Measurements from ENCODE around the gene NCKAP5L. TPM values are rescaled to one million over a fixed set of nuclear protein-coding genes. Genes with fewer than 3 reads are reported as not detected.

The NCKAP5L gene
- total and polyA plus RNA-seq, 2 donors (not counting 3 experiments of a cell fraction or from before 2014, with no cell fraction given) = 17.4 to 46.1 TPM

- BruUV-seq (replicated peaks) = no TSS peak
- POLR2A ChIA-PET = no interaction called here
- peaks cover 16 to 49% of the 10 kb centered on the region in 2 experiments for H3K36me3 ChIP-seq (ENCODE audit: control insufficient read depth in 2 of 2, extremely low read depth in 1 of 2, insufficient read depth in 2 of 2, low read length in 2 of 2)
Observed at GRCh38 chr12:49804821-49805220, 23.4 kb downstream of the NCKAP5L start.

More at GRCh38 chr12:49804821-49805220, 23.4 kb downstream of the NCKAP5L start:
- TF ChIP-seq EZH2 (IDR thresholded peaks at IDR 0.05; ENCODE audit: borderline replicate concordance, low read depth, low read length, severe bottlenecking) (no peak), JUN (IDR thresholded peaks at IDR 0.05; ENCODE audit: borderline replicate concordance, insufficient read depth, insufficient read length, low read depth) (no peak), POLR2A (IDR thresholded peaks at IDR 0.05; ENCODE audit: low read depth, low read length) (no peak), POLR2AphosphoS5 (IDR thresholded peaks at IDR 0.05; ENCODE audit: insufficient read depth, low read depth, low read length) (no peak), FOS (IDR thresholded peaks at IDR 0.05; ENCODE audit: borderline replicate concordance, insufficient read depth, low read length) (no peak), CTCF (IDR thresholded peaks at IDR 0.05; ENCODE audit: extremely low read depth in 1 of 2, insufficient read depth in 1 of 2, low read depth in 1 of 2, low read length in 2 of 2) (no peak), MAX (IDR thresholded peaks at IDR 0.05; ENCODE audit: insufficient read depth, insufficient read length) (no peak), GATA2 (IDR thresholded peaks at IDR 0.05; ENCODE audit: insufficient read depth, insufficient read length, low read depth, low read length) (no peak), MYC (IDR thresholded peaks at IDR 0.05; ENCODE audit: low read depth, low read length) (no peak)
- dilution Hi-C loops (cut with MboI; ENCODE audit: extremely low pct_ligation_motif_present, low sequenced_read_pairs) = no loop called here
- no peak for FAIRE-seq
- CTCF ChIA-PET = interaction anchor here (1.1 to 1.9 kb wide), 6 partner anchors 10 to 46 kb away, joined by 3 to 8 read pairs (median 4); no protein-coding TSS in a partner anchor
- no peaks in the 10 kb centered on the region for H3K9me1 ChIP-seq (replicated peaks; ENCODE audit: control insufficient read depth, extremely low read depth, insufficient read depth, low read length)
- H3K9me3 ChIP-seq (replicated peaks; ENCODE audit: control insufficient read depth, insufficient read depth, low read length) = no peaks in the 10 kb centered on the region
- H3K9ac ChIP-seq (replicated peaks; ENCODE audit: extremely low read depth, insufficient read depth, low read length) = no peak overlapping the region
- H3K27ac ChIP-seq (ENCODE audit: insufficient read depth, low read depth, low read length) = no peak overlapping the region
- intact Hi-C loops (cut with micrococcal nuclease) = no loop called here
- H4K20me1 ChIP-seq (replicated peaks; ENCODE audit: control insufficient read depth, extremely low read depth, insufficient read depth, low read length) = no peaks in the 10 kb centered on the region
- H2AFZ ChIP-seq (ENCODE audit: low read depth, low read length) = no peak overlapping the region
- H3K79me2 ChIP-seq (ENCODE audit: control insufficient read depth, insufficient read depth, low read length) = no peaks in the 10 kb centered on the region
- no peak for DNase-seq (ENCODE audit: low read depth, low spot score)
- H3K4me1 ChIP-seq (ENCODE audit: control insufficient read depth, extremely low read depth, insufficient read depth, low read length) = no peaks in the 10 kb centered on the region
- no peaks in the 10 kb centered on the region for H3K27me3 ChIP-seq (ENCODE audit: control insufficient read depth in 2 of 2, insufficient read depth in 2 of 2, low read length in 2 of 2)
- no peak overlapping the region for H3K4me3 ChIP-seq (replicated peaks in 1 of 3; ENCODE audit: insufficient read depth in 1 of 3, low read depth in 1 of 3, low read length in 3 of 3)
- H3K4me2 ChIP-seq (ENCODE audit: insufficient read depth, low read length) = no peak overlapping the region
